ENCODE results near the gene TMEM234.
"Not testable (repeated sequence)": the region's sequence is repeated elsewhere in the genome, so short reads cannot be mapped to it uniquely, and the experiment has no call there.

The TMEM234 gene

GRCh38 chr1:32221980-32222755 lies at the start of gene TMEM234, which contains the start of gene EIF3I:
Gene TMEM234, minus strand, starts transcription at chr1:32222353. Its CDS starts 31 bp downstream, at chr1:32222322.
Gene EIF3I, plus strand, starts transcription at chr1:32222407. Its CDS starts 35 bp downstream, at chr1:32222442.
- peak; percentile 93 to 94 for DNase-seq

DNA sequence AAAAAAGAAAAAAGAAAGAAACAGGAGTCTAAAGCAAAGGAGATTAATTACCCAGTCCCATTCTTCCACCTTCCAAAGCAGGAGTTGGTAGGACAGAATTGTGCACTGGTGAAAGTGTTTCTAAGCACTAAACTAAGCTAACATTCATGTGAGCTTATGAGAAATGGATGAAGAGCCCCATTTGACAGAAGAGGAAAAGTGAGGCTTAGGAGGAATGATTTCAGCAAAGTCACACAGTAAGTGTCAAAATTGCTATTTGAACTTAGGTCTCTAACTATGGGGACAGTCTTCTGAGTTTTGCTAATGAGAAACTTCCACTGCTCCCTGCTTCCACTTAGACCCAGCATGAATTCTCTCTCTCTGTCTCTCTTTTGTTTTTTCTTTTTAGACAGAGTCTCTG lies 47.6 kb upstream of the TMEM234 start:
- no peak for DNase-seq

DNA sequence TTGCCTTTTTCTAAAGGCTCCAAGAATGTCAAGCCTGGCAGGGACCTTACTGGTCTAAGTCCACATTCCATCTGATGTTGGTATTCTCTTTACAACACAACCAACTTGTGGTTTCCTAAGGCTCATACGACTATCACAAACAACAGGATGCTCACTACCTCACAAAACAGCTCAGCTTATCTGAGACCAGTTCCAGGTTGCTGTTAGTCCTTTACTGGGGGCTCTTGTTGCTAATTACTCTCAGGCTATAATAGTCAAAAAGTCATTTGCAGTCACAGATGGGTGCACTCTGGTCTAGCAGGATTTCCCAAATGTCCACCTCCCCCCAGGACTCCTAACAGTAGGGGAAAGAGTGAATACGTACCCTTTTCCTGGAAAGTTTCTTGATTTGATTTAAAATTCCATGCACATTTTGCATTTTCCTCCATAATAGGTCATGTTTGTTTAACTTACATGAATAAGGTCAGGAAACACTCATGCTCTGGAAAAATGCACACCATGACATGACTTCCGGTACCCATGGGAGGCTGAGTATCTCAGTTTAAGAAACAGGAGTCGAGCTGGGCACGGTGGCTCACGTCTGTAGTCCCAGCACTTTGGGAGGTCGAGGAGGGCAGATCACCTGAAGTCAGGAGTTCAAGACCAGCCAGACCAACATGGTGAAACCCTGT lies 44.9 kb upstream of the TMEM234 start:
- DNase-seq, result peak in 1 of 2 donors; percentile 44

DNA sequence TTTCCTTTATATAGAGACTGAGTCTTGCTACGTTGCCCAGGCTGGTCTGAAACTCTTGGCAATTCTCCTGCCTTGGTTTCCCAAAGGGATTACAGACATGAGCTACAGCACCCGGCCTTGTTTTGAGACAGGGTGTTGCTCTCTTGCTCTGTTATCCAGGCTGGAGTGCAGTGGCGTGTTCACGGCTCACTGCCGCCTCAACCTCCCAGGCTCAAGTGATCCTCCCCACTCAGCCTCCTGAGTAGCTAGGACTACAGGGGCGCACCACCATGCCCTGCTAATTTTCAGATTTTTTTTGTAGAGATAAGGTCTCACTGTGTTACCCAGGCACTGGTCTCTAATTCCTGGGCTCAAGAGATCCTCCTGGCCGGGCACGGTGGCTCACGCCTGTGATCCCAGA lies 43.7 kb upstream of the TMEM234 start:
- DNase-seq, result no peak

DNA sequence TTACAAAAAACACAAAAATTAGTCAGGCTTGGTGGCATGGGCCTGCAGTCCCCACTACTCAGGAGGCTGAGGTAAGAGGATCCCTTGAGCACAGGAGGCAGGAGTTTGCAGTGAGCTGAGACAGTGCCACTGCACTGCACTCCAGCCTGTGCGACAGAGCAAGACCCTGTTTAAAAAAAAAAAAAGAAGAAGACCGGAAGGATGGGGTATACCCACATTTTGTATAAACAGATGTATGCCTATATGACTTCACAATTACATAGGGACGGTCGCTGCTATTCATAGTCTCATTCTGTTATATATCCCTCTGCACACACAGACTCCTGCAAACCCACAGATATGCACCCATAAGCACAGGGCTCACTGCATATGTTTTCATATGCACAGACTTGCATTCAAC lies 41.6 kb upstream of the TMEM234 start:
- DNase-seq, result peak in 1 of 2 donors; percentile 38

GRCh38 chr1:32263236-32263593 lies 41.1 kb upstream of the TMEM234 start:
- not testable (repeated sequence) for DNase-seq

GRCh38 chr1:32257227-32257508 lies 35.0 kb upstream of the TMEM234 start:
- no peak for DNase-seq

GRCh38 chr1:32256473-32257226 lies 34.5 kb upstream of the TMEM234 start:
- DNase-seq, result peak in 1 of 2 donors; percentile 41

- peak in 1 of 2 donors; percentile 51 for DNase-seq
Observed at GRCh38 chr1:32255072-32256071, 33.2 kb upstream of the TMEM234 start.

- DNase-seq, result peak; percentile 53 to 61
Observed at GRCh38 chr1:32250893-32251716, 29.0 kb upstream of the TMEM234 start, which contains the start of gene LCK. Gene LCK, plus strand, starts transcription at chr1:32251265. Its CDS starts 23,065 bp downstream, at chr1:32274330.

- DNase-seq, result peak; percentile 89 to 90
Observed at GRCh38 chr1:32249831-32250525, 27.8 kb upstream of the TMEM234 start.

GRCh38 chr1:32247983-32248889 lies 26.1 kb upstream of the TMEM234 start:
- peak; percentile 80 for DNase-seq

GRCh38 chr1:32247452-32247851 lies 25.3 kb upstream of the TMEM234 start:
- no peak for DNase-seq

DNA sequence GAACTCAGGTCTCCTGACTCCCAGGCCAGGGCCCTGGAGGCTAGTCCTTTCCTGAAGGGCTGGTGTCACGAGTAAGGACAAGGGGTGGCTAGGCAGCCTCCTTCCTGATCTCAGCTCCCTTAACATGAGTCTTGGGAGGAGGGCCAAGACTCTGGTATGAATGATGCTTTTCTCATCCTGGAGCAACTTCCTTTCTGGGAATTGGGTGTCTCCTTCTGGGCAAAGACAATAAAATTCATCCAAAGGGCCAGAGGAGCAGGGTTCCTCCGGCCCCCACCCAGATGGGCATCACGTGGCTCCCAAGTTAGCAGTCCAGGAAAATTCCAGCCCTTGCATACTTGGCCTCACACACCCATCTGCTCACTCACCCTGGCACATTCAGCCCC lies 24.7 kb upstream of the TMEM234 start, which contains the start of gene FAM167B:
TSS of gene FAM167B (plus strand) at position 335 of the 386 bp plus-strand sequence. CDS start 200 bp downstream, outside the sequence.
- no peak for DNase-seq

GRCh38 chr1:32242341-32242851 lies 20.2 kb upstream of the TMEM234 start:
- DNase-seq, result no peak

DNA sequence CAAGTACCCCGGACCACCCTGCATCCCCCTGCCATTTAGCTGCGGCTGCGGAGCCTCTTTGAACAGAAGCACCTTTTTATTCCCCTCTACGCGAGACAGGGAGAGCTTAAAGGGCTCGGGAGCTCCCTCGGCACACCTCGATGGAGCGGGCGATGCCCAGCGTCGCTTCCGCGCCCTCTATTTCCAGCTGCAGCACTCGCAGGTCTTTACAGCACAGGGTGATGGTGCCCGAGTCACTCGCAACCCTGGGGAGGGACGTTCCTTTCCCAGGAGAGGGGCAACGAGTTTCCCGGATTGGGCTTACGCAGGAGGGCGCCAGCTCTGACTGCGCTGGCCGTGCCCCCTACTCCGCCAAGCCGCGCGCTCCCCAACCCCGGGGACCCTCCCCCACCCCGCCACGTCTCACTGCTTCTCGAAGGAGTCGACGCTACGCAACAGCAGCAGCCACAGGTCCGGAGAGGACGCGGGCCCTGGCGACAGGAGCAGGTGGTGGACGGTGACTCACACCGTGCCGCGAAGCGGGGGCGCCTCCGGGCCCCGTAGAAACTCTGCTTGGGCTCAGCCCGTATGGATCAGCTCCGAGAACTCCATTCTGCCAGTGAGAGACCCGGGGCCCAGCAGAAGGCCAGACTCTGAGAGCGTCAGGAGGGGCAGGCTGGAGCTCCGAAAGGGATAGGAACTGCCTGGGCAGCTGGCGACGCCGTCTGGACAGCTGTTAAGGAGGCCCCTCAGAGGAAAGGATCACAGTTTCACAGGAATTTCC lies 19.0 kb upstream of the TMEM234 start:
- DNase-seq, result peak in 1 of 2 donors; percentile 35

DNA sequence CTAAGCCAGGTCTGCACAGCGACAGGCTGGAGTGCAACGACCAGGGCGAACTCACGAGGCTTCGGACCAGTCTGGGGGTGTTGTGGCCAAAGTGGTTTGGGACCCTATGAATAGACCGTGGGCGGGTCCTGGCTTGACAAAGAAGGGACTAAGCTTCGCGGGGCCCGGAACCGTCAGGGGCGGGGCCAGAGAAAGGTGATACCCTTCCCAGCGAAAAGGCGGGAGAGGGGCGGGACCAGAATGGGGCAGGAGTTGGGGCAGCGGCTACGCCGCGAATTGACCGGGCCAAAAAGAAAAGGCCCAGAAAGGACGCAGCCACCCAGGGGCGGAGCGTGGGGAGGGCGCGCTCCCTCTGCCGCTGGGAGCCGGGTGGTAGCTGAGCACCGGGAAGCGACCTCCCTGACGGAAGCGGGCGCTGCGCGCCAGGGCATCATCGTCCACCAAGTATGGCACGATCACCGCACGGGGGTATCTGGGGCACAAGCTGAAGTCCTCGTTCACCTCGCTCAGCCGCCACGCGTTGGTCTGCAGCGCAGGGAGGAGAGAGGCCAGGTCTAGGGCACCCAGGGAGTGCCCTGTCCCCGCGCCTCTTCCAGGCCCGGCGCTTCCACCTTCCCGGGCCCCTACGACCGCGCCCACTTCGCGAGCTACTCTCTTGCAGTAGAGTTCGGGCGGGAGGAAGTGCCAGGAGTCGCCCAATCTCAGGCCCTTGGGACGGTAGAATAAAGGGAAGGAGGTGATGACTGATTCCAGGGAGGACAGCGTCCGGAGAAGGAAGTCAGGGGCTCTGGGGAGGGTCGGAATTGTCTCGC lies 18.2 kb upstream of the TMEM234 start:
- DNase-seq, result peak; percentile 54 to 68

DNA sequence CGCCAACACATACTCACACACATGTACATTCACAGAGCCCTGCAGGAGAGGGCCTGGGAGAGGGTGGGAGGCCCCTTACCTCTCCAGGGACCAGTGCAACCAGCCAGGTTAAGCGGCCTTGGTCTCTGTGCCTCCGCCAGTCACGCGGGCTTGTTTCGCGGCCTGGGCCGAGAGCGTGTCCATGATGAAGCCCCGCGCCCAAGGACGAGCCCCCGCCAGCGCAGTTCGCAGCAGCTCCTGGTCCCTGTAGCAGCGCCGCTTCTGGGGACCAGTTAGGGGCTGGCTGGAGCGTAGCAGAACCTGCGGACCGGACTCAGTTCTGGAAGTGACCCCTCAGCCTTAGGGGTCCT lies 17.6 kb upstream of the TMEM234 start:
- DNase-seq, result no peak

All from CD4-positive, alpha-beta T cell treated with Interleukin-4 for 1 hour (primary cell).